ENCODE data around the gene AJUBA. TPM values are rescaled to one million over a fixed set of nuclear protein-coding genes. Genes with fewer than 3 reads are reported as not detected.

Gene AJUBA
- polyA plus RNA-seq, 1 experiment = 77.0 TPM

- Histone ChIP-seq H3K4me3 (ENCODE audit: low read depth, low read length) (no peak overlapping the region), H3K27me3 (ENCODE audit: control insufficient read depth, insufficient read depth, low read length) (no peaks in the 10 kb centered on the region), H3K27ac (ENCODE audit: low read depth, low read length) (no peak overlapping the region), H3K9me3 (ENCODE audit: control insufficient read depth, insufficient read depth, low read length) (no peaks in the 10 kb centered on the region; the same call in 1 of the 2 replicates)
- POLR2A ChIA-PET = no interaction called here
- CTCF ChIA-PET = interaction anchor here (0.7 kb wide), 1 partner anchor 8 kb away, joined by 5 read pairs; no protein-coding TSS in a partner anchor
- TF ChIP-seq CTCF (IDR thresholded peaks at IDR 0.05; ENCODE audit: low read depth, low read length) = no peak
- no peak for DNase-seq (ENCODE audit: low read depth, low spot score)
These were observed 50.2 kb downstream of the AJUBA start for GRCh38 chr14:22932146-22932545.

- POLR2A ChIA-PET = interaction anchor here (0.7 to 2.0 kb wide), 14 partner anchors 8 to 165 kb away, joined by 3 to 12 read pairs (median 4); partner anchors contain the start of genes ACIN1, AJUBA, C14orf119 and RBM23
- no peak for DNase-seq (ENCODE audit: low read depth, low spot score)
- Histone ChIP-seq H3K27me3 (ENCODE audit: control insufficient read depth, insufficient read depth, low read length) (no peaks in the 10 kb centered on the region), H3K9me3 (ENCODE audit: control insufficient read depth, insufficient read depth, low read length) (no peaks in the 10 kb centered on the region; the same call in 1 of the 2 replicates), H3K4me3 (ENCODE audit: low read depth, low read length) (peak overlapping the region; percentile 60), H3K27ac (ENCODE audit: low read depth, low read length) (peak overlapping the region; percentile 71)
- no peak for TF ChIP-seq CTCF (IDR thresholded peaks at IDR 0.05; ENCODE audit: low read depth, low read length)
- CTCF ChIA-PET = interaction anchor here (0.6 to 3.1 kb wide), 40 partner anchors 8 to 1669 kb away, joined by 3 to 36 read pairs (median 5); partner anchors contain the start of genes AJUBA, CDH24, DAD1 and HAUS4
These were observed 52.4 kb downstream of the AJUBA start for GRCh38 chr14:22929961-22930364.

GRCh38 chr14:22929104-22929960 lies 53.0 kb downstream of the AJUBA start, which contains the start of gene PRMT5:
TSS of gene PRMT5 (minus strand) at chr14:22929376. CDS start at chr14:22929361, 15 bp downstream.
- TF ChIP-seq CTCF (IDR thresholded peaks at IDR 0.05; ENCODE audit: low read depth, low read length) = no peak
- DNase-seq (ENCODE audit: low read depth, low spot score) = peak; percentile 99
- Histone ChIP-seq H3K4me3 (ENCODE audit: low read depth, low read length) (peak within 1 kb of the TSS; percentile 100), H3K27ac (ENCODE audit: low read depth, low read length) (peak within 1 kb of the TSS; percentile 71), H3K9me3 (ENCODE audit: control insufficient read depth, insufficient read depth, low read length) (no peaks in the 10 kb centered on the region; the same call in 1 of the 2 replicates), H3K27me3 (ENCODE audit: control insufficient read depth, insufficient read depth, low read length) (no peaks in the 10 kb centered on the region)
- ChIA-PET POLR2A (interaction anchor here (0.6 to 2.0 kb wide), 16 partner anchors 9 to 166 kb away, joined by 3 to 12 read pairs (median 4); partner anchors contain the start of genes ACIN1, AJUBA, C14orf119 and CDH24), CTCF (interaction anchor here (0.6 to 3.1 kb wide), 37 partner anchors 9 to 1668 kb away, joined by 3 to 36 read pairs (median 6); partner anchors contain the start of genes AJUBA, CDH24, DAD1 and HAUS4)

GRCh38 chr14:22928237-22929103 lies 53.9 kb downstream of the AJUBA start:
- no peaks in the 10 kb centered on the region; the same call in 1 of the 2 replicates for H3K9me3 ChIP-seq (ENCODE audit: control insufficient read depth, insufficient read depth, low read length)

More at GRCh38 chr14:22928237-22929103, 53.9 kb downstream of the AJUBA start:
- ChIA-PET CTCF (interaction anchor here (1.0 to 3.1 kb wide), 14 partner anchors 10 to 372 kb away, joined by 3 to 36 read pairs (median 8); partner anchors contain the start of genes AJUBA, CDH24, DAD1 and RBM23), POLR2A (interaction anchor here (0.6 to 2.0 kb wide), 9 partner anchors 10 to 129 kb away, joined by 3 to 12 read pairs (median 4); partner anchors contain the start of genes AJUBA, CDH24 and RBM23)
- no peak for TF ChIP-seq CTCF (IDR thresholded peaks at IDR 0.05; ENCODE audit: low read depth, low read length)
- H3K4me3 ChIP-seq (ENCODE audit: low read depth, low read length) = peak overlapping the region; percentile 100
- no peak for DNase-seq (ENCODE audit: low read depth, low spot score)
- H3K27me3 ChIP-seq (ENCODE audit: control insufficient read depth, insufficient read depth, low read length) = no peaks in the 10 kb centered on the region
- H3K27ac ChIP-seq (ENCODE audit: low read depth, low read length) = peak overlapping the region; percentile 68

All from AG04450 (cell line).